Upper lobe of left lung (tissue), 4 donors: ENCODE measurements around the gene SLC35B4.

Source experiments
- CTCF ChIP-seq, 6 experiments: fragments of 450-650 bp in 4 of 6; fragments of 200-600 bp in 2 of 6; sonication (generic) in 2 of 6; IDR thresholded peaks; one replicate each; pipeline ENCODE4 v1.5.1; 2016 to 2019; ENCODE audit warnings: antibody characterized with exemption in 6 of 6
- EP300 ChIP-seq, 4 donors: sonication (generic); formaldehyde crosslinking; IDR thresholded peaks; one replicate each; pipeline ENCODE4 v1.5.1; 2017; ENCODE audit warnings: antibody characterized with exemption in 4 of 4, control low read depth in 2 of 4
- POLR2A ChIP-seq, 4 donors: fragments of 450-650 bp; IDR thresholded peaks; one replicate each; pipeline ENCODE4 v1.5.1; 2016 to 2017; ENCODE audit warnings: antibody characterized with exemption in 4 of 4, mild to moderate bottlenecking in 2 of 4
- POLR2AphosphoS5 ChIP-seq, 2 donors: sonication (generic); formaldehyde crosslinking; IDR thresholded peaks; one replicate each; pipeline ENCODE4 v1.5.1; 2017; ENCODE audit warnings: antibody characterized with exemption in 2 of 2

GRCh38 chr7:134287916-134288659 is 28.6 kb downstream of the SLC35B4 start:
- TF ChIP-seq CTCF (IDR thresholded peaks at IDR 0.05): no peak
- no peak for TF ChIP-seq EP300 (IDR thresholded peaks at IDR 0.05)
- no peak for TF ChIP-seq POLR2AphosphoS5 (IDR thresholded peaks at IDR 0.05)
- no peak for TF ChIP-seq POLR2A (IDR thresholded peaks at IDR 0.05)
